HEK293 (cell line): ENCODE data around the gene FUT6.

Experiments used
- CTCF ChIA-PET: fragments of 350-600 bp; formaldehyde crosslinking; extraction: SDS; loops from one replicate; lab custom pipeline; 2021; ENCODE audit warnings: antibody characterized with exemption; lab: Yijun Ruan, JAX
- POLR2A ChIA-PET: fragments of 300-600 bp; formaldehyde crosslinking; extraction: SDS; loops from one replicate; lab custom pipeline; 2020; ENCODE audit warnings: antibody characterized with exemption, inconsistent platforms; lab: Yijun Ruan, JAX
- H3K27ac ChIP-seq: fragments of 200-500 bp; sonication (Bioruptor generic); 2 replicates; pipeline ENCODE4 v1.5.1; 2014; ENCODE audit warnings: low read depth, low read length, control low read depth, inconsistent platforms; ENCODE audit errors: extremely low read depth
- H3K36me3 ChIP-seq, 2 experiments: fragments of 200-500 bp in 1 of 2; sonication (Bioruptor generic) in 1 of 2; 1 replicate in 1 of 2; 2 replicates in 1 of 2; pipeline ENCODE4 v1.5.1; 2014 to 2017; ENCODE audit warnings: inconsistent platforms in 2 of 2, low read length in 2 of 2; ENCODE audit not compliant: control insufficient read depth in 2 of 2, insufficient read depth in 1 of 2
- H3K4me1 ChIP-seq: fragments of 200-500 bp; sonication (Bioruptor generic); 2 replicates; pipeline ENCODE4 v1.5.1; 2014; ENCODE audit warnings: mild to moderate bottlenecking, low read length, inconsistent platforms; ENCODE audit not compliant: control insufficient read depth, insufficient read depth
- H3K4me3 ChIP-seq: 2 replicates; pipeline ENCODE4 v1.5.1; 2011; ENCODE audit warnings: low read depth, mild to moderate bottlenecking, control low read depth, low read length, moderate library complexity
- H3K9me3 ChIP-seq: fragments of 200-500 bp; sonication (Bioruptor generic); 2 replicates; pipeline ENCODE4 v1.5.1; 2014; ENCODE audit warnings: low read depth, low read length, inconsistent platforms; ENCODE audit not compliant: control insufficient read depth, insufficient read depth
- EGR2 ChIP-seq: fragments of 450-650 bp; formaldehyde crosslinking; IDR thresholded peaks from 2 replicates; pipeline ENCODE4 v1.5.1; 2016; ENCODE audit warnings: low read depth, missing biosample characterization, missing genetic modification characterization
- GLI4 ChIP-seq: fragments of 450-650 bp; formaldehyde crosslinking; IDR thresholded peaks from 2 replicates; pipeline ENCODE4 v1.5.1; 2016; ENCODE audit warnings: missing biosample characterization, missing genetic modification characterization
- GLIS1 ChIP-seq: fragments of 450-650 bp; formaldehyde crosslinking; IDR thresholded peaks from 2 replicates; pipeline ENCODE4 v1.5.1; 2016; ENCODE audit warnings: missing biosample characterization, missing genetic modification characterization
- SP3 ChIP-seq: fragments of 450-650 bp; formaldehyde crosslinking; IDR thresholded peaks from 2 replicates; pipeline ENCODE4 v1.5.1; 2016; ENCODE audit warnings: missing biosample characterization, missing genetic modification characterization
- SP7 ChIP-seq: fragments of 450-650 bp; formaldehyde crosslinking; IDR thresholded peaks from 2 replicates; pipeline ENCODE4 v1.5.1; 2016; ENCODE audit warnings: missing biosample characterization, missing genetic modification characterization
- WT1 ChIP-seq: fragments of 450-650 bp; formaldehyde crosslinking; IDR thresholded peaks from 2 replicates; pipeline ENCODE4 v1.5.1; 2016; ENCODE audit warnings: missing biosample characterization, missing genetic modification characterization
- ZBTB17 ChIP-seq: fragments of 450-650 bp; formaldehyde crosslinking; IDR thresholded peaks from 2 replicates; pipeline ENCODE4 v1.5.1; 2016; ENCODE audit warnings: missing biosample characterization, missing genetic modification characterization
- ZBTB8A ChIP-seq: fragments of 450-650 bp; formaldehyde crosslinking; IDR thresholded peaks from 2 replicates; pipeline ENCODE4 v1.5.1; 2016; ENCODE audit warnings: missing biosample characterization, missing genetic modification characterization
- ZEB2 ChIP-seq: fragments of 450-650 bp; formaldehyde crosslinking; IDR thresholded peaks from 2 replicates; pipeline ENCODE4 v1.5.1; 2016; ENCODE audit warnings: missing biosample characterization, missing genetic modification characterization
- ZFP41 ChIP-seq: fragments of 450-650 bp; formaldehyde crosslinking; IDR thresholded peaks from 2 replicates; pipeline ENCODE4 v1.5.1; 2016; ENCODE audit warnings: missing biosample characterization, missing genetic modification characterization, borderline replicate concordance
- ZNF121 ChIP-seq: fragments of 450-650 bp; formaldehyde crosslinking; IDR thresholded peaks from 2 replicates; pipeline ENCODE4 v1.5.1; 2016; ENCODE audit warnings: missing biosample characterization, missing genetic modification characterization
- ZNF19 ChIP-seq: fragments of 450-650 bp; formaldehyde crosslinking; IDR thresholded peaks from 2 replicates; pipeline ENCODE4; 2016; ENCODE audit warnings: missing biosample characterization, missing genetic modification characterization, low read depth
- ZNF211 ChIP-seq: fragments of 450-650 bp; formaldehyde crosslinking; IDR thresholded peaks from 2 replicates; pipeline ENCODE4 v1.5.1; 2016; ENCODE audit warnings: low read depth, missing biosample characterization, missing genetic modification characterization
- ZNF23 ChIP-seq: fragments of 450-650 bp; formaldehyde crosslinking; IDR thresholded peaks from 2 replicates; pipeline ENCODE4 v1.5.1; 2016; ENCODE audit warnings: missing biosample characterization, missing genetic modification characterization, borderline replicate concordance
- ZNF24 ChIP-seq: fragments of 450-650 bp; formaldehyde crosslinking; IDR thresholded peaks from 2 replicates; pipeline ENCODE4 v1.5.1; 2016; ENCODE audit warnings: missing biosample characterization, missing genetic modification characterization
- ZNF366 ChIP-seq: fragments of 450-650 bp; formaldehyde crosslinking; conservative IDR thresholded peaks from 2 replicates; pipeline ENCODE4 v1.5.1; 2016; ENCODE audit warnings: missing biosample characterization, missing genetic modification characterization
- ZNF555 ChIP-seq: fragments of 450-650 bp; formaldehyde crosslinking; conservative IDR thresholded peaks from 2 replicates; pipeline ENCODE4 v1.5.1; 2017; ENCODE audit warnings: missing biosample characterization, mild to moderate bottlenecking, missing genetic modification characterization, inconsistent platforms
- ZNF596 ChIP-seq: fragments of 450-650 bp; IDR thresholded peaks from 2 replicates; pipeline ENCODE4 v1.5.0; 2018; ENCODE audit warnings: missing biosample characterization, mild to moderate bottlenecking, missing genetic modification characterization, moderate library complexity
- ZNF658 ChIP-seq: fragments of 450-650 bp; formaldehyde crosslinking; IDR thresholded peaks from 2 replicates; pipeline ENCODE4; 2016; ENCODE audit warnings: missing biosample characterization, missing genetic modification characterization
- ZNF776 ChIP-seq: fragments of 450-650 bp; formaldehyde crosslinking; IDR thresholded peaks from 2 replicates; pipeline ENCODE4 v1.5.0; 2017; ENCODE audit warnings: missing biosample characterization, missing genetic modification characterization, borderline replicate concordance
- ZNF792 ChIP-seq: fragments of 450-650 bp; formaldehyde crosslinking; IDR thresholded peaks from 2 replicates; pipeline ENCODE4 v1.5.1; 2016; ENCODE audit warnings: missing biosample characterization, missing genetic modification characterization
- TF ChIP-seq, protein P1 (sequence below): fragments of 450-650 bp; IDR thresholded peaks from 2 replicates; pipeline ENCODE4 v1.5.1; 2018; ENCODE audit warnings: missing biosample characterization, mild to moderate bottlenecking, missing genetic modification characterization
- TF ChIP-seq, protein P2 (sequence below): fragments of 450-650 bp; formaldehyde crosslinking; IDR thresholded peaks from 2 replicates; pipeline ENCODE4 v1.5.1; 2016; ENCODE audit warnings: missing biosample characterization, missing genetic modification characterization
- TF ChIP-seq, protein P3 (sequence below): fragments of 450-650 bp; formaldehyde crosslinking; IDR thresholded peaks from 2 replicates; pipeline ENCODE4 v1.5.1; 2016; ENCODE audit warnings: missing biosample characterization, missing genetic modification characterization
- TF ChIP-seq, protein P4 (sequence below): fragments of 450-650 bp; formaldehyde crosslinking; IDR thresholded peaks from 2 replicates; pipeline ENCODE4 v1.5.1; 2016; ENCODE audit warnings: missing biosample characterization, missing genetic modification characterization

FUT6 gene

DNA sequence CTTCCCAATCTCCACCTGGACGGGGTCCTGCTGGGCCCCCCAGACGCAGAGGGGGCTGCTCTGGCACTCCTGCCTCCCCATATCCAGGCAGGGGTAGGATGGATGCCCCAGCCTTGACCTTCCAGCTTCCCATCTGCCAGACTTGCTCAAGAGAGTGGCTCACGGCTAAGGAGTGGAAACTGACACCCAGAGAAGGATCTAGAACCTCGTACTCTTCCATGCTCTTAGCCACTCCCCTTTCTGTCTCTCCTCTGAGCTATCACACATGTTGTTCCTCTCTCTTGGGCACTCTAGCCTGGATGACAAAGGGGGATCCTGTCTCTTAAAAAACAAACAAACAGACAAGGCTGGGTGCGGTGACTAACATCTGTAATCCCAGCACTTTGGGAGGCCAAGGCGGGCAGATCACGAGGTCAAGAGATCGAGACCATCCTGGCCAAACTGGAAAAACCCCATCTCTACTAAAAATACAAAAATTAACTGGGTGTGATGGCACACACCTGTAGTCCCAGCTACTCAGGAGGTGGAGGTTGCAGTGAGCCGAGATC is 43.0 kb upstream of the FUT6 start:
- Histone ChIP-seq H3K27ac (no peak overlapping the region), H3K9me3 (no peaks in the 10 kb centered on the region), H3K4me1 (no peaks in the 10 kb centered on the region), H3K4me3 (no peak overlapping the region), H3K36me3 (no peaks in the 10 kb centered on the region)
- no peak for TF ChIP-seq ZFP41 (tag by site-specific recombination)
- no peak for TF ChIP-seq ZNF555 (tag by site-specific recombination)
- no peak for TF ChIP-seq ZNF211 (tag by site-specific recombination)
- no peak for TF ChIP-seq ZBTB8A
- TF ChIP-seq ZNF792, result no peak
- no peak for TF ChIP-seq ZNF776
- no peak for TF ChIP-seq ZNF19 (tag by site-specific recombination)
- no peak for TF ChIP-seq ZNF23 (tag by site-specific recombination)
- no peak for TF ChIP-seq ZNF366 (tag by site-specific recombination)
- no peak for TF ChIP-seq SP7 (tag by site-specific recombination)
- TF ChIP-seq ZBTB17 (tag by site-specific recombination), result no peak
- no peak for TF ChIP-seq ZNF658 (tag by site-specific recombination)
- TF ChIP-seq, protein P1, sequence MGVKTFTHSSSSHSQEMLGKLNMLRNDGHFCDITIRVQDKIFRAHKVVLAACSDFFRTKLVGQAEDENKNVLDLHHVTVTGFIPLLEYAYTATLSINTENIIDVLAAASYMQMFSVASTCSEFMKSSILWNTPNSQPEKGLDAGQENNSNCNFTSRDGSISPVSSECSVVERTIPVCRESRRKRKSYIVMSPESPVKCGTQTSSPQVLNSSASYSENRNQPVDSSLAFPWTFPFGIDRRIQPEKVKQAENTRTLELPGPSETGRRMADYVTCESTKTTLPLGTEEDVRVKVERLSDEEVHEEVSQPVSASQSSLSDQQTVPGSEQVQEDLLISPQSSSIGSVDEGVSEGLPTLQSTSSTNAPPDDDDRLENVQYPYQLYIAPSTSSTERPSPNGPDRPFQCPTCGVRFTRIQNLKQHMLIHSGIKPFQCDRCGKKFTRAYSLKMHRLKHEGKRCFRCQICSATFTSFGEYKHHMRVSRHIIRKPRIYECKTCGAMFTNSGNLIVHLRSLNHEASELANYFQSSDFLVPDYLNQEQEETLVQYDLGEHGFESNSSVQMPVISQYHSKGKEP (tag by site-specific recombination), result no peak
- ChIA-PET CTCF (interaction anchor here (0.7 to 5.1 kb wide), 3 partner anchors 78 to 94 kb away, joined by 3 to 30 read pairs (median 5); no protein-coding TSS in a partner anchor), POLR2A (no interaction called here)

DNA sequence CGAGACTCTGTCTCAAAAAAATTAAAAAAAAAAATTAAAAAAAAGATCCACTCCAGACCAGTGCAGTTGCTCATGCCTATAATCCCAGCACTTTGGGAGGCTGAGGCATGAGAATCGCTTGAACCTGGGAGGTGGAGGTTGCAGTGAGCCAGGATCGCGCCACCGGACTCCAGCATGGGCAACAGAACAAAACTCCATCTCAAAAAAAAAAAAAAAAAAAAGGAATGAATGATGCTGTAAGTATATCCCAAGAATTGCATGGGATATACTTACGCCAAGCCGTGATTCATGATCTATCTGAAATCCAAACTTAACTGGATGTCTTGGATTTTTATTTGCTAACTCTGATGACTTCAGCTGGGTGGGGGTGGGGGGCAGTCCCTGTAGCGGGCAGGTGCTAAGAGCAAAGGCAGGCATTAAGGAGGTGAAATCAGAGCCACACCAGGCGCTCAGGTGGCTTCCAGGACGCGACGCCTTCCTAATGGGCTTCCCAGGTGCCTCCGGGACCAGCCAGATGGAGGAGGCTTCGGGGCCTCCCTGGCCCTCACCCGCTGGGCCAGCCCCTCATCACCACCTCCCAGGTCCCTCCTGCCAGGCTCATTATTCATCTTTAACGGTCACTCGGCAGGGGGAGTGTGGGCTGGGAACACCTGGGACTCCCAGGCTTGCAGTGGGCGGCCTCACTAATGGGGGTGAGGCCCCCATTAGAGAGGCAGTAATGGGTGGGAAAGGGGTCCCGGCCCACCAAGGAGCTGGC is 42.2 kb upstream of the FUT6 start:
- Histone ChIP-seq H3K4me3 (no peak overlapping the region), H3K36me3 (no peaks in the 10 kb centered on the region), H3K9me3 (no peaks in the 10 kb centered on the region), H3K4me1 (no peaks in the 10 kb centered on the region), H3K27ac (no peak overlapping the region)
- POLR2A ChIA-PET, result no interaction called here
- CTCF ChIA-PET, result interaction anchor here (0.7 to 5.1 kb wide), 3 partner anchors 15 to 94 kb away, joined by 3 to 30 read pairs (median 5); no protein-coding TSS in a partner anchor
- no peak for TF ChIP-seq ZNF121
- TF ChIP-seq, protein P2, sequence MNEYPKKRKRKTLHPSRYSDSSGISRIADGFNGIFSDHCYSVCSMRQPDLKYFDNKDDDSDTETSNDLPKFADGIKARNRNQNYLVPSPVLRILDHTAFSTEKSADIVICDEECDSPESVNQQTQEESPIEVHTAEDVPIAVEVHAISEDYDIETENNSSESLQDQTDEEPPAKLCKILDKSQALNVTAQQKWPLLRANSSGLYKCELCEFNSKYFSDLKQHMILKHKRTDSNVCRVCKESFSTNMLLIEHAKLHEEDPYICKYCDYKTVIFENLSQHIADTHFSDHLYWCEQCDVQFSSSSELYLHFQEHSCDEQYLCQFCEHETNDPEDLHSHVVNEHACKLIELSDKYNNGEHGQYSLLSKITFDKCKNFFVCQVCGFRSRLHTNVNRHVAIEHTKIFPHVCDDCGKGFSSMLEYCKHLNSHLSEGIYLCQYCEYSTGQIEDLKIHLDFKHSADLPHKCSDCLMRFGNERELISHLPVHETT (tag by site-specific recombination), result no peak
- no peak for TF ChIP-seq GLI4 (tag by site-specific recombination)
- no peak for TF ChIP-seq SP3 (tag by site-specific recombination)
- TF ChIP-seq EGR2 (tag by site-specific recombination), result peak; percentile 65
- TF ChIP-seq WT1 (tag by site-specific recombination), result no peak
- peak; percentile 25; the same call in 1 of the 2 replicates for TF ChIP-seq ZEB2 (tag by site-specific recombination)
- peak; percentile 94 for TF ChIP-seq ZNF24 (tag by site-specific recombination)
- TF ChIP-seq ZNF596 (tag by site-specific recombination), result no peak
- peak; percentile 98 for TF ChIP-seq GLIS1 (tag by site-specific recombination)
- TF ChIP-seq, protein P3, sequence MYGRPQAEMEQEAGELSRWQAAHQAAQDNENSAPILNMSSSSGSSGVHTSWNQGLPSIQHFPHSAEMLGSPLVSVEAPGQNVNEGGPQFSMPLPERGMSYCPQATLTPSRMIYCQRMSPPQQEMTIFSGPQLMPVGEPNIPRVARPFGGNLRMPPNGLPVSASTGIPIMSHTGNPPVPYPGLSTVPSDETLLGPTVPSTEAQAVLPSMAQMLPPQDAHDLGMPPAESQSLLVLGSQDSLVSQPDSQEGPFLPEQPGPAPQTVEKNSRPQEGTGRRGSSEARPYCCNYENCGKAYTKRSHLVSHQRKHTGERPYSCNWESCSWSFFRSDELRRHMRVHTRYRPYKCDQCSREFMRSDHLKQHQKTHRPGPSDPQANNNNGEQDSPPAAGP (tag by site-specific recombination), result 0 out of 2 replicates have a peak, but pooled peaks have one; percentile 22
- TF ChIP-seq, protein P4, sequence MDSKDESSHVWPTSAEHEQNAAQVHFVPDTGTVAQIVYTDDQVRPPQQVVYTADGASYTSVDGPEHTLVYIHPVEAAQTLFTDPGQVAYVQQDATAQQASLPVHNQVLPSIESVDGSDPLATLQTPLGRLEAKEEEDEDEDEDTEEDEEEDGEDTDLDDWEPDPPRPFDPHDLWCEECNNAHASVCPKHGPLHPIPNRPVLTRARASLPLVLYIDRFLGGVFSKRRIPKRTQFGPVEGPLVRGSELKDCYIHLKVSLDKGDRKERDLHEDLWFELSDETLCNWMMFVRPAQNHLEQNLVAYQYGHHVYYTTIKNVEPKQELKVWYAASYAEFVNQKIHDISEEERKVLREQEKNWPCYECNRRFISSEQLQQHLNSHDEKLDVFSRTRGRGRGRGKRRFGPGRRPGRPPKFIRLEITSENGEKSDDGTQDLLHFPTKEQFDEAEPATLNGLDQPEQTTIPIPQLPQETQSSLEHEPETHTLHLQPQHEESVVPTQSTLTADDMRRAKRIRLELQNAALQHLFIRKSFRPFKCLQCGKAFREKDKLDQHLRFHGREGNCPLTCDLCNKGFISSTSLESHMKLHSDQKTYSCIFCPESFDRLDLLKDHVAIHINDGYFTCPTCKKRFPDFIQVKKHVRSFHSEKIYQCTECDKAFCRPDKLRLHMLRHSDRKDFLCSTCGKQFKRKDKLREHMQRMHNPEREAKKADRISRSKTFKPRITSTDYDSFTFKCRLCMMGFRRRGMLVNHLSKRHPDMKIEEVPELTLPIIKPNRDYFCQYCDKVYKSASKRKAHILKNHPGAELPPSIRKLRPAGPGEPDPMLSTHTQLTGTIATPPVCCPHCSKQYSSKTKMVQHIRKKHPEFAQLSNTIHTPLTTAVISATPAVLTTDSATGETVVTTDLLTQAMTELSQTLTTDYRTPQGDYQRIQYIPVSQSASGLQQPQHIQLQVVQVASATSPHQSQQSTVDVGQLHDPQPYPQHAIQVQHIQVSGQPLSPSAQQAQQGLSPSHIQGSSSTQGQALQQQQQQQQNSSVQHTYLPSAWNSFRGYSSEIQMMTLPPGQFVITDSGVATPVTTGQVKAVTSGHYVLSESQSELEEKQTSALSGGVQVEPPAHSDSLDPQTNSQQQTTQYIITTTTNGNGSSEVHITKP (tag by site-specific recombination), result peak; percentile 13; the same call in 1 of the 2 replicates
